Spleen (tissue), 11 donors: ENCODE results near the gene PCNX1. TPM values are rescaled to one million over a fixed set of nuclear protein-coding genes. Genes with fewer than 3 reads are reported as not detected.

Source experiments
- DNase-seq: peaks from one replicate; pipeline ENCODE4 v3.0.0-alpha.2; 2020
- H3K27ac ChIP-seq, 8 donors: fragments of 200-600 bp; sonication (generic) in 7 of 8; 1 replicate in 4 of 8; 2 replicates in 4 of 8; pipeline versions ENCODE4 v1.5.0 to v1.8.0; 2016 to 2021; ENCODE audit warnings: inconsistent platforms in 4 of 8, mild to moderate bottlenecking in 4 of 8, moderate library complexity in 1 of 8
- H3K27me3 ChIP-seq, 7 donors: fragments of 200-600 bp; sonication (generic) in 6 of 7; replicated peaks in 1 of 7; 1 replicate in 4 of 7; 2 replicates in 3 of 7; pipeline versions ENCODE4 v1.5.0 to v1.8.0; 2016 to 2021; ENCODE audit warnings: inconsistent platforms in 3 of 7, mild to moderate bottlenecking in 1 of 7
- H3K36me3 ChIP-seq, 6 donors: fragments of 200-600 bp; sonication (generic) in 5 of 6; 1 replicate in 4 of 6; 2 replicates in 2 of 6; pipeline versions ENCODE4 v1.5.0 to v1.8.0; 2016 to 2021; ENCODE audit warnings: inconsistent platforms in 2 of 6
- H3K4me1 ChIP-seq, 6 donors: fragments of 200-600 bp; sonication (generic) in 5 of 6; 1 replicate in 3 of 6; 2 replicates in 3 of 6; pipeline versions ENCODE4 v1.5.0 to v1.8.0; 2016 to 2021; ENCODE audit warnings: inconsistent platforms in 3 of 6
- H3K4me3 ChIP-seq, 8 donors: fragments of 200-600 bp; sonication (generic) in 7 of 8; 1 replicate in 4 of 8; 2 replicates in 4 of 8; pipeline versions ENCODE4 v1.5.0 to v1.8.0; 2016 to 2021; ENCODE audit warnings: inconsistent platforms in 4 of 8, mild to moderate bottlenecking in 4 of 8, moderate library complexity in 2 of 8
- H3K9me3 ChIP-seq, 8 donors: fragments of 200-600 bp; sonication (generic) in 7 of 8; 1 replicate in 4 of 8; 2 replicates in 4 of 8; pipeline versions ENCODE4 v1.5.0 to v1.8.0; 2016 to 2021; ENCODE audit warnings: inconsistent platforms in 4 of 8
- CTCF ChIP-seq, 11 experiments: fragments of 200-600 bp in 7 of 11; fragments of 450-650 bp in 4 of 11; sonication (generic) in 4 of 11; IDR thresholded peaks in 8 of 11; conservative IDR thresholded peaks in 3 of 11; 1 replicate in 7 of 11; 2 replicates in 4 of 11; pipeline versions ENCODE4 v1.4.0 to v1.8.0; 2016 to 2021; ENCODE audit warnings: antibody characterized with exemption in 11 of 11, inconsistent platforms in 4 of 11, mild to moderate bottlenecking in 1 of 11
- POLR2A ChIP-seq, 3 donors: fragments of 450-650 bp; IDR thresholded peaks; one replicate each; pipeline ENCODE4 v1.5.1; 2017; ENCODE audit warnings: antibody characterized with exemption in 3 of 3, mild to moderate bottlenecking in 1 of 3
- POLR2AphosphoS5 ChIP-seq, 3 donors: sonication (generic); formaldehyde crosslinking; IDR thresholded peaks; one replicate each; pipeline ENCODE4 v1.5.1; 2017; ENCODE audit warnings: antibody characterized with exemption in 3 of 3
- WGBS, 5 donors: extraction: QIAGEN DNeasy Blood & Tissue Kit in 3 of 5; methylation state at CpG; one replicate each; pipeline versions ENCODE4 v1.1.5 to v1.1.7; 2013 to 2018; 5-methylcytosine and 5-hydroxymethylcytosine counted together
- intact Hi-C: fragments of 100-400 bp; cut with DNase I; formaldehyde crosslinking; loops from one replicate; pipeline ENCODE4 v1.15.0; 2023; ENCODE audit warnings: low total_unique reads
- polyA plus RNA-seq, 3 donors: library from polyadenylated mRNA; stranded (reverse); fragments of 200-250 nt; gene quantifications; one replicate each; pipeline ENCODE4 v1.2.1, GENCODE V29; 2013
- total RNA-seq, 7 donors: library from RNA; depleted of rRNA in 3 of 7; stranded (reverse); fragments of >200 nt in 3 of 7; fragmentation: NEBNext Ultra II Directional in 4 of 7; extraction: Animal tissue kit (Norgen Biotek cat#: 25700) in 4 of 7; gene quantifications; one replicate each; pipeline versions ENCODE4 v1.1.0 to v1.2.1, GENCODE V29; 2016 to 2021
- donor health status: healthy with polysubstance abuse.
- donor health status: DM: no; HTN: no; CAD: no; lungs with moderate emphysema.
- donor health status: DM: no; HTN: no; CAD: no.
- donor health status: Bipolar disorder and iron deficiency.
- donor health status: healthy.
- donor health status: DM: no; HTN: no; CAD: no.
- donor health status: DM: yes; HTN: yes; CAD: no.

The PCNX1 gene
- total and polyA plus RNA-seq, 10 donors = 4.0 to 149 (median 100) TPM

- intact Hi-C loops = no loop called here
- 9 to 20% (median 15%) methylated on average over 6 of the region's 6 CpGs for WGBS, 5 donors
- no peak overlapping the region for H3K4me3 ChIP-seq
Observed at GRCh38 chr14:70981000-70981952, 74.0 kb downstream of the PCNX1 start.

GRCh38 chr14:70982200-70982599 is 74.9 kb downstream of the PCNX1 start:
- 15 to 34% (median 24%) methylated on average over 1 of the region's 1 CpG for WGBS, 5 donors
- peak overlapping the region in 6 of 8 donors; percentile 40 to 71 (median 56) for H3K27ac ChIP-seq
- no peak for DNase-seq
- peaks cover 0 to 33% (median 14%) of the 10 kb centered on the region in 6 donors for H3K36me3 ChIP-seq
- peak overlapping the region in 1 of 8 donors; percentile 13 for H3K4me3 ChIP-seq
- no peaks in the 10 kb centered on the region for H3K27me3 ChIP-seq
- peaks cover 6 to 69% (median 36%) of the 10 kb centered on the region in 6 donors for H3K4me1 ChIP-seq
- no peaks in the 10 kb centered on the region for H3K9me3 ChIP-seq
- intact Hi-C loops = no loop called here
- no peak for TF ChIP-seq CTCF (IDR thresholded peaks at IDR 0.05 in 8 of 11, conservative IDR thresholded peaks at IDR 0.05 in 3 of 11)
- TF ChIP-seq POLR2A (IDR thresholded peaks at IDR 0.05) = no peak
- no peak for TF ChIP-seq POLR2AphosphoS5 (IDR thresholded peaks at IDR 0.05)

More at GRCh38 chr14:70981000-70981952, 74.0 kb downstream of the PCNX1 start:
- H3K27me3 ChIP-seq = no peaks in the 10 kb centered on the region
- H3K36me3 ChIP-seq = peaks cover 0 to 42% (median 23%) of the 10 kb centered on the region in 6 donors
- H3K27ac ChIP-seq = peak overlapping the region in 6 of 8 donors; percentile 40 to 71 (median 56)
- H3K4me1 ChIP-seq = peaks cover 6 to 60% (median 34%) of the 10 kb centered on the region in 6 donors
- H3K9me3 ChIP-seq = no peaks in the 10 kb centered on the region
- TF ChIP-seq POLR2AphosphoS5 (IDR thresholded peaks at IDR 0.05) (no peak), CTCF (IDR thresholded peaks at IDR 0.05 in 8 of 11, conservative IDR thresholded peaks at IDR 0.05 in 3 of 11) (no peak), POLR2A (IDR thresholded peaks at IDR 0.05) (no peak)
- no peak for DNase-seq

GRCh38 chr14:70987041-70987440 is 79.8 kb downstream of the PCNX1 start:
- peaks cover 0 to 41% (median 0%) of the 10 kb centered on the region in 6 donors for H3K36me3 ChIP-seq
- no peak for DNase-seq
- H3K27me3 ChIP-seq = no peaks in the 10 kb centered on the region
- intact Hi-C loops = no loop called here
- H3K9me3 ChIP-seq = no peaks in the 10 kb centered on the region
- peaks cover 0 to 54% (median 16%) of the 10 kb centered on the region in 6 donors for H3K4me1 ChIP-seq
- H3K4me3 ChIP-seq = no peak overlapping the region
- 63 to 92% (median 84%) methylated on average over 1 of the region's 1 CpG for WGBS, 5 donors
- peak overlapping the region in 1 of 8 donors; percentile 59 for H3K27ac ChIP-seq
- TF ChIP-seq POLR2AphosphoS5 (IDR thresholded peaks at IDR 0.05) (no peak), POLR2A (IDR thresholded peaks at IDR 0.05) (no peak), CTCF (IDR thresholded peaks at IDR 0.05 in 8 of 11, conservative IDR thresholded peaks at IDR 0.05 in 3 of 11) (no peak)

GRCh38 chr14:70988452-70988851 is 81.2 kb downstream of the PCNX1 start:
- TF ChIP-seq POLR2AphosphoS5 (IDR thresholded peaks at IDR 0.05) = peak; percentile 39 to 53 (median 52)
- no peak for TF ChIP-seq POLR2A (IDR thresholded peaks at IDR 0.05)
- H3K4me3 ChIP-seq = peak overlapping the region in 1 of 8 donors; percentile 22
- H3K27me3 ChIP-seq = no peaks in the 10 kb centered on the region
- DNase-seq = no peak
- H3K36me3 ChIP-seq = peaks cover 0 to 41% (median 0%) of the 10 kb centered on the region in 6 donors
- WGBS, 5 donors = 84 to 94% (median 85%) methylated on average over 10 of the region's 10 CpGs
- intact Hi-C loops = no loop called here
- H3K4me1 ChIP-seq = peaks cover 0 to 42% (median 6%) of the 10 kb centered on the region in 6 donors
- H3K9me3 ChIP-seq = no peaks in the 10 kb centered on the region
- peak overlapping the region in 4 of 8 donors; percentile 12 to 59 (median 26) for H3K27ac ChIP-seq
